Measurements from ENCODE around the gene ACAN.

DNA sequence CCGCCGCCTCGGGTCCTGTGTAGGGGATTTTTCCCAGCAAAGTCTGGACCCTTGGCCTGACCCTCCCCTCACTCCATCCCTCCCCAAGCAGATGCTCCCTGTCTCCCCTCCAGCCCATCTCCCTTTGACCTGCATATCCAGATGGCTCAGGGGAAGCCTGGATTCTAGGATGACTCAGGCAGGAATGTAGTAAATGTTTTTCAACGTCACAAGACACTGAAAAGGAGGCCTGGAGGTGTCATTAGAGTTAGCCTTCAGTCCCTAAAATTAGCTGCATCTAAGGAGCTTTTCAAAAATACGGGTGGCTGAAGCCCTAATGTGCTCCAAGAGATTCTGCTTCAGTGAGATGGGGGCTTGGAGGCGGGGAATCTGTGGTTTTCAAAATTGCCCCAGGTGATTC is 7.2 kb downstream of the ACAN start:
- TF ChIP-seq, protein P1, sequence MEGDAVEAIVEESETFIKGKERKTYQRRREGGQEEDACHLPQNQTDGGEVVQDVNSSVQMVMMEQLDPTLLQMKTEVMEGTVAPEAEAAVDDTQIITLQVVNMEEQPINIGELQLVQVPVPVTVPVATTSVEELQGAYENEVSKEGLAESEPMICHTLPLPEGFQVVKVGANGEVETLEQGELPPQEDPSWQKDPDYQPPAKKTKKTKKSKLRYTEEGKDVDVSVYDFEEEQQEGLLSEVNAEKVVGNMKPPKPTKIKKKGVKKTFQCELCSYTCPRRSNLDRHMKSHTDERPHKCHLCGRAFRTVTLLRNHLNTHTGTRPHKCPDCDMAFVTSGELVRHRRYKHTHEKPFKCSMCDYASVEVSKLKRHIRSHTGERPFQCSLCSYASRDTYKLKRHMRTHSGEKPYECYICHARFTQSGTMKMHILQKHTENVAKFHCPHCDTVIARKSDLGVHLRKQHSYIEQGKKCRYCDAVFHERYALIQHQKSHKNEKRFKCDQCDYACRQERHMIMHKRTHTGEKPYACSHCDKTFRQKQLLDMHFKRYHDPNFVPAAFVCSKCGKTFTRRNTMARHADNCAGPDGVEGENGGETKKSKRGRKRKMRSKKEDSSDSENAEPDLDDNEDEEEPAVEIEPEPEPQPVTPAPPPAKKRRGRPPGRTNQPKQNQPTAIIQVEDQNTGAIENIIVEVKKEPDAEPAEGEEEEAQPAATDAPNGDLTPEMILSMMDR (IDR thresholded peaks at IDR 0.05), result no peak
- TF ChIP-seq POLR2A (IDR thresholded peaks at IDR 0.05), result no peak

Measured in uterus (tissue), 2 donors.